CD14-positive monocyte (primary cell): ENCODE data around the gene SRSF12. TPM values are rescaled to one million over a fixed set of nuclear protein-coding genes. Genes with fewer than 3 reads are reported as not detected.
A peak's percentile ranks its signal among the peaks of the same experiment; 100 is the strongest.

Source experiments
- DNase-seq, 3 donors: peaks; one replicate each; pipeline ENCODE4 v3.0.0-alpha.2; 2011 to 2022
- H2AFZ ChIP-seq: 2 replicates; pipeline ENCODE4 v1.6.0; 2012; ENCODE audit warnings: mild to moderate bottlenecking, low read depth, low read length, inconsistent platforms; ENCODE audit not compliant: insufficient read depth, poor library complexity, severe bottlenecking
- H3K27ac ChIP-seq, 2 donors: 1 replicate in 1 of 2; 2 replicates in 1 of 2; pipeline ENCODE4 v1.5.1; 2012 to 2013; ENCODE audit warnings: low read length in 2 of 2, control low read depth in 1 of 2, inconsistent platforms in 1 of 2, low read depth in 1 of 2, mild to moderate bottlenecking in 1 of 2
- H3K27me3 ChIP-seq, 2 donors: one replicate each; pipeline versions ENCODE4 v1.6.0 to v1.6.1; 2011 to 2013; ENCODE audit warnings: low read length in 2 of 2; ENCODE audit not compliant: control insufficient read depth in 2 of 2, insufficient read depth in 2 of 2
- H3K36me3 ChIP-seq, 2 donors: replicated peaks in 1 of 2; 1 replicate in 1 of 2; 2 replicates in 1 of 2; pipeline versions ENCODE4 v1.5.1 to v1.6.1; 2012 to 2013; ENCODE audit warnings: low read length in 2 of 2, control low read depth in 1 of 2, inconsistent platforms in 1 of 2, mild to moderate bottlenecking in 1 of 2; ENCODE audit not compliant: insufficient read depth in 2 of 2, control insufficient read depth in 1 of 2
- H3K4me1 ChIP-seq, 2 donors: 1 replicate in 1 of 2; 2 replicates in 1 of 2; pipeline versions ENCODE4 v1.5.1 to v1.6.1; 2012 to 2013; ENCODE audit warnings: low read length in 2 of 2, control low read depth in 1 of 2, inconsistent platforms in 1 of 2, mild to moderate bottlenecking in 1 of 2, moderate library complexity in 1 of 2; ENCODE audit not compliant: insufficient read depth in 2 of 2, control insufficient read depth in 1 of 2
- H3K4me2 ChIP-seq: replicated peaks from 2 replicates; pipeline ENCODE3; 2012; ENCODE audit warnings: low read length, moderate library complexity, mild to moderate bottlenecking; ENCODE audit not compliant: poor library complexity, severe bottlenecking; ENCODE audit errors: extremely low read depth
- H3K4me3 ChIP-seq, 3 experiments: fragments of 200-600 bp in 1 of 3; sonication (generic) in 1 of 3; replicated peaks in 1 of 3; 1 replicate in 2 of 3; 2 replicates in 1 of 3; pipeline ENCODE4 v1.5.1; 2011 to 2013; ENCODE audit warnings: low read length in 3 of 3, mild to moderate bottlenecking in 3 of 3, control low read depth in 2 of 3, low read depth in 2 of 3, inconsistent platforms in 1 of 3, moderate library complexity in 1 of 3
- H3K79me2 ChIP-seq: 2 replicates; pipeline ENCODE4 v1.6.0; 2012; ENCODE audit warnings: mild to moderate bottlenecking, control low read depth, inconsistent platforms, low read length, moderate library complexity; ENCODE audit not compliant: insufficient read depth
- H3K9ac ChIP-seq: 2 replicates; pipeline ENCODE4 v1.6.0; 2017; ENCODE audit warnings: low read length, mild to moderate bottlenecking; ENCODE audit not compliant: insufficient read depth, poor library complexity, severe bottlenecking
- H3K9me3 ChIP-seq, 2 donors: replicated peaks in 1 of 2; 1 replicate in 1 of 2; 2 replicates in 1 of 2; pipeline versions ENCODE4 v1.5.1 to v1.6.1; 2012 to 2013; ENCODE audit warnings: low read length in 2 of 2, control low read depth in 1 of 2; ENCODE audit not compliant: control insufficient read depth in 1 of 2, insufficient read depth in 1 of 2
- H4K20me1 ChIP-seq: 2 replicates; pipeline ENCODE4 v1.6.0; 2012; ENCODE audit warnings: mild to moderate bottlenecking, low read length, control low read depth, moderate library complexity; ENCODE audit not compliant: insufficient read depth
- H3K27ac Mint-ChIP-seq, 7 donors: one replicate each; pipeline ENCODE4 v1.8.0; 2020; ENCODE audit warnings: mild to moderate bottlenecking in 7 of 7, mixed read lengths in 7 of 7, moderate library complexity in 6 of 7, inconsistent platforms in 2 of 7
- H3K27me3 Mint-ChIP-seq, 3 donors: one replicate each; pipeline ENCODE4 v1.8.0; 2021 to 2022; ENCODE audit warnings: low read depth in 3 of 3, mild to moderate bottlenecking in 3 of 3, mixed read lengths in 3 of 3, moderate library complexity in 3 of 3, inconsistent platforms in 1 of 3
- H3K36me3 Mint-ChIP-seq, 2 donors: one replicate each; pipeline ENCODE4 v1.8.0; 2020; ENCODE audit warnings: mixed read lengths in 2 of 2, inconsistent platforms in 1 of 2, mild to moderate bottlenecking in 1 of 2
- H3K4me1 Mint-ChIP-seq: one replicate; pipeline ENCODE4 v1.8.0; 2020; ENCODE audit warnings: mild to moderate bottlenecking, mixed read lengths
- H3K4me3 Mint-ChIP-seq, 2 donors: one replicate each; pipeline ENCODE4 v1.8.0; 2020; ENCODE audit warnings: mild to moderate bottlenecking in 2 of 2, mixed read lengths in 2 of 2, moderate library complexity in 1 of 2
- H3K9me3 Mint-ChIP-seq, 7 donors: one replicate each; pipeline ENCODE4 v1.8.0; 2020 to 2022; ENCODE audit warnings: mixed read lengths in 7 of 7, mild to moderate bottlenecking in 6 of 7, moderate library complexity in 6 of 7, inconsistent platforms in 2 of 7
- CTCF ChIP-seq: fragments of 200-600 bp; IDR thresholded peaks from one replicate; pipeline ENCODE4 v1.8.0; 2022; ENCODE audit warnings: antibody characterized with exemption, mild to moderate bottlenecking
- WGBS: methylation state at CpG from one replicate; pipeline ENCODE4 v1.1.5; 2013; ENCODE audit warnings: missing lambda C conversion rate; ENCODE audit not compliant: insufficient coverage; 5-methylcytosine and 5-hydroxymethylcytosine counted together
- intact Hi-C, 2 donors: fragments of 100-400 bp; cut with micrococcal nuclease; formaldehyde crosslinking; loops; one replicate each; pipeline versions ENCODE4 v1.15.0 to v1.15.1; 2023
- polyA plus RNA-seq, 3 donors: library from polyadenylated mRNA; depleted of rRNA in 1 of 3; unstranded in 2 of 3; stranded (reverse) in 1 of 3; fragments of 300-500 nt in 2 of 3; fragments of >200 nt in 1 of 3; fragmentation: Illumina TruSeq in 2 of 3; gene quantifications; 1 replicate in 2 of 3; 2 replicates in 1 of 3; pipeline ENCODE4 v1.2.3, GENCODE V29; 2012 to 2021

Gene SRSF12
- polyA plus RNA-seq, 3 donors: 0.04 TPM; not detected in 2

GRCh38 chr6:89054208-89054607 lies 63.7 kb downstream of the SRSF12 start:
- no peak overlapping the region for H2AFZ ChIP-seq
- no peaks in the 10 kb centered on the region for H3K9me3 ChIP-seq
- Mint-ChIP-seq H3K9me3 (peaks cover 0 to 1% (median 0%) of the 10 kb centered on the region in 7 donors), H3K27ac (peak overlapping the region in 1 of 7 donors; percentile 38), H3K4me1 (peaks cover 22% of the 10 kb centered on the region), H3K27me3 (peaks cover 0 to 12% (median 0%) of the 10 kb centered on the region in 3 donors), H3K4me3 (no peak overlapping the region), H3K36me3 (no peaks in the 10 kb centered on the region)
- no peaks in the 10 kb centered on the region for H3K79me2 ChIP-seq
- H3K4me3 ChIP-seq: no peak overlapping the region
- no peak overlapping the region for H3K9ac ChIP-seq
- no peak for TF ChIP-seq CTCF
- H3K27me3 ChIP-seq: no peaks in the 10 kb centered on the region
- H4K20me1 ChIP-seq: no peaks in the 10 kb centered on the region
- no peaks in the 10 kb centered on the region for H3K36me3 ChIP-seq
- H3K4me1 ChIP-seq: peaks cover 13 to 17% of the 10 kb centered on the region in 2 donors
- no peak overlapping the region for H3K4me2 ChIP-seq
- H3K27ac ChIP-seq: no peak overlapping the region
- WGBS: no CpG with 5 or more reads among the region's 4 CpGs
- intact Hi-C loops: loop anchor here in 1 of 2 donors (10.0 kb wide), 1 partner anchor 59 kb away; no protein-coding TSS in a partner anchor
- DNase-seq: no peak

- Histone ChIP-seq H3K27me3 (no peaks in the 10 kb centered on the region), H2AFZ (no peak overlapping the region), H3K4me3 (no peak overlapping the region), H3K9me3 (no peaks in the 10 kb centered on the region), H3K4me2 (no peak overlapping the region), H3K9ac (no peak overlapping the region), H3K4me1 (peaks cover 22 to 30% of the 10 kb centered on the region in 2 donors), H3K27ac (no peak overlapping the region), H3K36me3 (no peaks in the 10 kb centered on the region), H4K20me1 (no peaks in the 10 kb centered on the region), H3K79me2 (no peaks in the 10 kb centered on the region)
- peak in 1 of 3 donors; percentile 75 for DNase-seq
- Mint-ChIP-seq H3K4me3 (no peak overlapping the region), H3K27me3 (peaks cover 0 to 4% (median 1%) of the 10 kb centered on the region in 3 donors), H3K36me3 (no peaks in the 10 kb centered on the region), H3K9me3 (peaks cover 0 to 1% (median 0%) of the 10 kb centered on the region in 7 donors), H3K27ac (peak overlapping the region in 3 of 7 donors; percentile 53 to 72 (median 62)), H3K4me1 (peaks cover 40% of the 10 kb centered on the region)
- no peak for TF ChIP-seq CTCF
- intact Hi-C loops: loop anchor here in 1 of 2 donors (10.0 kb wide), 1 partner anchor 57 kb away; no protein-coding TSS in a partner anchor
- WGBS: no CpG with 5 or more reads among the region's 3 CpGs
Measured at GRCh38 chr6:89051676-89052075, 66.2 kb downstream of the SRSF12 start.
